Keratinocyte (primary cell): Measurements from ENCODE around the gene MACROH2A2. TPM values are rescaled to one million over a fixed set of nuclear protein-coding genes. Genes with fewer than 3 reads are reported as not detected.

ENCODE experiments used
- DNase-seq: peaks from one replicate; pipeline ENCODE4 v3.0.0-alpha.2; 2011; ENCODE audit warnings: low read depth, missing footprints, low spot score
- FAIRE-seq: peaks from 2 replicates; lab custom pipeline; 2011; peaks lifted over from hg19 to GRCh38; lab: Jason Lieb, UNC
- H2AFZ ChIP-seq: 2 replicates; pipeline ENCODE4 v1.6.0; 2012; ENCODE audit warnings: low read length, control low read depth, inconsistent platforms; ENCODE audit not compliant: control insufficient read depth
- H3K27ac ChIP-seq: 2 replicates; pipeline ENCODE4 v1.5.1; 2011; ENCODE audit warnings: low read length; ENCODE audit not compliant: control insufficient read depth, insufficient read depth
- H3K27me3 ChIP-seq: 3 replicates; pipeline ENCODE4 v1.6.0; 2011; ENCODE audit warnings: low read length; ENCODE audit not compliant: control insufficient read depth, insufficient read depth; ENCODE audit errors: extremely low read depth
- H3K36me3 ChIP-seq, 2 experiments: 2 replicates in 1 of 2; 3 replicates in 1 of 2; pipeline ENCODE4 v1.5.1; 2011; ENCODE audit warnings: low read length in 2 of 2, mild to moderate bottlenecking in 1 of 2; ENCODE audit not compliant: control insufficient read depth in 2 of 2, insufficient read depth in 2 of 2; ENCODE audit errors: extremely low read depth in 1 of 2
- H3K4me1 ChIP-seq: 3 replicates; pipeline ENCODE4 v1.5.1; 2011; ENCODE audit warnings: low read length; ENCODE audit not compliant: control insufficient read depth, insufficient read depth; ENCODE audit errors: extremely low read depth
- H3K4me2 ChIP-seq: 3 replicates; pipeline ENCODE4 v1.6.0; 2011; ENCODE audit warnings: low read depth, low read length; ENCODE audit not compliant: control insufficient read depth, insufficient read depth; ENCODE audit errors: extremely low read depth
- H3K4me3 ChIP-seq, 3 experiments: fragments of 200-600 bp in 1 of 3; sonication (generic) in 1 of 3; 2 replicates in 2 of 3; 3 replicates in 1 of 3; pipeline ENCODE4 v1.5.1; 2011 to 2016; ENCODE audit warnings: low read length in 3 of 3, mild to moderate bottlenecking in 3 of 3, control low read depth in 2 of 3, inconsistent platforms in 1 of 3, low read depth in 1 of 3, mixed read lengths in 1 of 3, mixed run types in 1 of 3, moderate library complexity in 1 of 3; ENCODE audit not compliant: control insufficient read depth in 2 of 3, insufficient read depth in 2 of 3; ENCODE audit errors: extremely low read depth in 1 of 3
- H3K79me2 ChIP-seq: 2 replicates; pipeline ENCODE4 v1.6.0; 2012; ENCODE audit warnings: low read length; ENCODE audit not compliant: control insufficient read depth, insufficient read depth
- H3K9ac ChIP-seq: 3 replicates; pipeline ENCODE4 v1.6.0; 2011; ENCODE audit warnings: low read length; ENCODE audit not compliant: control insufficient read depth, insufficient read depth; ENCODE audit errors: extremely low read depth
- H3K9me1 ChIP-seq: 3 replicates; pipeline ENCODE4 v1.6.0; 2011; ENCODE audit warnings: low read length; ENCODE audit not compliant: control insufficient read depth, insufficient read depth; ENCODE audit errors: extremely low read depth
- H3K9me3 ChIP-seq: 2 replicates; pipeline ENCODE4 v1.5.1; 2012; ENCODE audit warnings: low read depth, low read length; ENCODE audit not compliant: control insufficient read depth
- H4K20me1 ChIP-seq: 3 replicates; pipeline ENCODE4 v1.6.0; 2011; ENCODE audit warnings: low read length; ENCODE audit not compliant: control insufficient read depth, insufficient read depth; ENCODE audit errors: extremely low read depth
- CTCF ChIP-seq, 3 experiments: IDR thresholded peaks in 1 of 3; conservative IDR thresholded peaks in 1 of 3; optimal IDR thresholded peaks in 1 of 3; 2 replicates in 2 of 3; 3 replicates in 1 of 3; pipeline versions ENCODE3 to v1.5.1; 2011; ENCODE audit warnings: low read length in 3 of 3, mild to moderate bottlenecking in 3 of 3, moderate library complexity in 2 of 3, control low read depth in 1 of 3, inconsistent platforms in 1 of 3; ENCODE audit not compliant: insufficient read depth in 2 of 3; ENCODE audit errors: extremely low read depth in 1 of 3
- EZH2 ChIP-seq: IDR thresholded peaks from one replicate; pipeline ENCODE4 v1.6.1; 2012; ENCODE audit warnings: inconsistent platforms, mild to moderate bottlenecking, low read length, moderate library complexity
- dilution Hi-C: fragments of 300-500 bp; cut with MboI; formaldehyde crosslinking; loops from one replicate; pipeline ENCODE4 v1.7.0; 2020; ENCODE audit warnings: low sequenced_read_pairs; ENCODE audit not compliant: extremely low pct_ligation_motif_present
- polyA plus RNA-seq, 5 experiments: library from polyadenylated mRNA; depleted of rRNA in 3 of 5; stranded (reverse) in 3 of 5; stranded (forward) in 1 of 5; unstranded in 1 of 5; fragments of >200 nt; gene quantifications; 1 replicate in 1 of 5; 2 replicates in 3 of 5; 3 replicates in 1 of 5; pipeline versions ENCODE4 v1.2.1 to v1.2.3, GENCODE V29; 2011 to 2012; ENCODE audit warnings: missing spikeins in 2 of 5, low read depth in 1 of 5, low replicate concordance in 1 of 5

MACROH2A2 gene
- polyA plus RNA-seq, 1 donor (not counting 4 experiments of a cell fraction or from before 2014, with no cell fraction given), result 11.6 TPM

- H2AFZ ChIP-seq, result peak within 1 kb of the TSS; percentile 79
- peak within 1 kb of the TSS; percentile 84 for H3K27ac ChIP-seq
- peak; percentile 99 for DNase-seq
- H3K79me2 ChIP-seq, result peaks cover 13% of the 10 kb centered on the region
- H3K27me3 ChIP-seq, result no peaks in the 10 kb centered on the region
- H3K9me1 ChIP-seq, result no peaks in the 10 kb centered on the region
- H3K36me3 ChIP-seq, result peaks cover 2 to 5% of the 10 kb centered on the region in 2 experiments
- peak within 1 kb of the TSS; percentile 86 for H3K9ac ChIP-seq
- peak within 1 kb of the TSS; percentile 83 for H3K4me2 ChIP-seq
- peak within 1 kb of the TSS; percentile 58 to 69 (median 69) for H3K4me3 ChIP-seq
- dilution Hi-C loops, result no loop called here
- no peaks in the 10 kb centered on the region for H4K20me1 ChIP-seq
- FAIRE-seq, result peak; percentile 93
- peaks cover 18% of the 10 kb centered on the region for H3K4me1 ChIP-seq
- H3K9me3 ChIP-seq, result no peaks in the 10 kb centered on the region
- TF ChIP-seq EZH2 (no peak), CTCF (optimal IDR thresholded peaks at IDR 0.05 in 1 of 3, IDR thresholded peaks at IDR 0.05 in 1 of 3, conservative IDR thresholded peaks at IDR 0.05 in 1 of 3; ENCODE audit: extremely low read depth in 1 of 3, insufficient read depth in 2 of 3, low read length in 3 of 3) (peak; percentile 91 to 93 (median 93))
Measured at GRCh38 chr10:70146489-70147258, 94.0 kb downstream of the MACROH2A2 start, which contains the start of gene TYSND1. Gene TYSND1 (minus strand): TSS chr10:70146700. CDS start chr10:70146586, 114 bp downstream.

GRCh38 chr10:70147259-70147625, 94.6 kb downstream of the MACROH2A2 start:
- H3K9ac ChIP-seq, result no peak overlapping the region
- H3K27me3 ChIP-seq, result no peaks in the 10 kb centered on the region
- DNase-seq (no peak), FAIRE-seq (no peak)
- peak overlapping the region; percentile 84 for H3K27ac ChIP-seq
- peaks cover 18% of the 10 kb centered on the region for H3K4me1 ChIP-seq
- no peak for TF ChIP-seq EZH2
- peaks cover 2 to 8% of the 10 kb centered on the region in 2 experiments for H3K36me3 ChIP-seq
- no peaks in the 10 kb centered on the region for H4K20me1 ChIP-seq
- H3K9me3 ChIP-seq, result no peaks in the 10 kb centered on the region
- no peak overlapping the region for H2AFZ ChIP-seq
- dilution Hi-C loops, result no loop called here
- H3K4me2 ChIP-seq, result peak overlapping the region; percentile 67
- H3K9me1 ChIP-seq, result no peaks in the 10 kb centered on the region
- no peak overlapping the region for H3K4me3 ChIP-seq
- H3K79me2 ChIP-seq, result peaks cover 13% of the 10 kb centered on the region
